Measurements from ENCODE around the gene ADCY7. TPM values are rescaled to one million over a fixed set of nuclear protein-coding genes. Genes with fewer than 3 reads are reported as not detected.

The ADCY7 gene
- total RNA-seq, 1 experiment from 2014 or later: 10.5 TPM

DNA sequence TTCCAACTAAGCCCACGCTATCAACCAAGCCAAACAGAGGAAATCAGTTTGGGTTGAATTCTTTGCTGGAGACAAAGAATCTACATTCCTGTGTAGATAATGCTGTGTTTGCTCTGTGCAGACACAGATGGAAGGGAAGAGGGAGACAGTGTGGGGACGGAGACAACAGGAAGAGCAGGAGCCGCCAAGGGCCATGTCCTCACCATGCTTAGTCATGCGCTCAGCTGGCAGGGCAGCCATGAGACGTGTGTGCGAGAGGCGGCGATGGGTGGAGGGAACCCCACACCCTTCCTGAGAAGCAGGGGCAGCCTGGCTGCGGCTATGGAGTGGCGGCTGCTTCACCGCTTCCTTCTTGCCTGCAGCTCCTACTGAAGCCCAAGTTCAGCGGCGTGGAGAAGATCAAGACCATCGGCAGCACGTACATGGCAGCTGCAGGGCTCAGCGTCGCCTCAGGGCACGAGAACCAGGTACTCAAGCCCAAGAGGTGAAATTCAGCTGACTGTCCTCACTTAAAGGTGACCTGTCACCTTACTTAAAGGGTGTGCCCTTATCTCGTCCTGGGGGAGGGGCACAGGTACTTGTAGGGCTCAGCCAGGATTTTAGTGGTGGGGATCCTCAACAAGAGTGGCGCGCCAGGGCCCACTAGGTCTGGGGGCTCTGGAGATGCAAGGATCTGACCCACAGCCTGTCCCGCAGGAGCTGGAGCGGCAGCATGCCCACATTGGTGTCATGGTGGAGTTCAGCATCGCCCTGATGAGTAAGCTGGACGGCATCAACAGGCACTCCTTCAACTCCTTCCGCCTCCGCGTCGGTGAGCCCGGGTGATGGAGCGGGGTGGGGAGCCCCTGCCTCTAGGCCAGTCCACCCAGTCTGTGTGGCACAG is 47.5 kb downstream of the ADCY7 start:
- no peak for DNase-seq (ENCODE audit: low read depth)

DNA sequence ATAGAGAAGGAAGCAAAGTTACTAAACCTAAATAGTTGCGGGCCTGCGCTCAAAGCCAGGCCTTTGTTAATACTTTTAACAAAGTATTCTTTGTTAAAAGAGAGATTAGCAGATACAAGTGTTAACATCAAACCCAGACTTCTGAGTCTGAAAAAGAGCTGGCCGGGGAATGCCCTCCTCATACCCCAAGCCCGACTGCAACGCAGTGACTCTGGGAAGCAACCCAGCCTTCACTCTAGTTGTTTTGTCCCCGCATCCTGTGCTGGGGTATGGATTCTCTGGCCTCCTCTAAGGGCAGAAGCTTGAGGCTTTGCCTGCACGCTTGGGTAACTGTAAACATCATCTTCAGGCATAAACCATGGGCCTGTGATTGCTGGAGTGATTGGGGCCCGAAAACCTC is 48.3 kb downstream of the ADCY7 start:
- no peak for DNase-seq (ENCODE audit: low read depth)

DNA sequence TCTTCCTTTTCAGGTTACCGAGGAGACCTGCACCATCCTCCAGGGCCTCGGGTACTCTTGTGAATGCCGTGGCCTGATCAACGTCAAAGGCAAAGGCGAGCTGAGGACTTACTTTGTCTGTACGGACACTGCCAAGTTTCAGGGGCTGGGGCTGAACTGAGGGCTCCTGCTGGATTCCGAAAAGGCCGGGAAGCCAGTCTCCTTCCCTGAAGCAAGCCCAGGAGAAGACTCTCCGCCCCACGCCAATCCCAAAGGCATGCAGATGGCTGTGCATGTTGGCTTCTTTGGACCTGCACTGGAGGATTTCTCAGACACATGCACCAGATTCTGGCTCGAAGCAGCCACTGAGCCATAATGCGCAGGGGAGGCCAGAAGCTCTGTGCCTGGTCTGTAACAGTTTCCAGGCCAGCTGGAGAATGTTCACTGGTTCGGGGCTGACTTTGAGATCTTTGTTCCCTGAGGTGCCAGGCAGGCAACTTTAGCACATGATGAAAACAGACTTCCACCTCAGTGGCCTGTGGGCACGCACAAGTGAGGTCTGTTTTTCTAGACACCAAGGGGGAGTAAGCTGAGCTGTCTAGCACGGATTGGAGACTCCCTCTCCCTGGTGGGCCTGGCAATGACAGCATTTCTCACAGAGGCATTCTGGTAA is 49.1 kb downstream of the ADCY7 start:
- DNase-seq (ENCODE audit: low read depth): no peak

DNA sequence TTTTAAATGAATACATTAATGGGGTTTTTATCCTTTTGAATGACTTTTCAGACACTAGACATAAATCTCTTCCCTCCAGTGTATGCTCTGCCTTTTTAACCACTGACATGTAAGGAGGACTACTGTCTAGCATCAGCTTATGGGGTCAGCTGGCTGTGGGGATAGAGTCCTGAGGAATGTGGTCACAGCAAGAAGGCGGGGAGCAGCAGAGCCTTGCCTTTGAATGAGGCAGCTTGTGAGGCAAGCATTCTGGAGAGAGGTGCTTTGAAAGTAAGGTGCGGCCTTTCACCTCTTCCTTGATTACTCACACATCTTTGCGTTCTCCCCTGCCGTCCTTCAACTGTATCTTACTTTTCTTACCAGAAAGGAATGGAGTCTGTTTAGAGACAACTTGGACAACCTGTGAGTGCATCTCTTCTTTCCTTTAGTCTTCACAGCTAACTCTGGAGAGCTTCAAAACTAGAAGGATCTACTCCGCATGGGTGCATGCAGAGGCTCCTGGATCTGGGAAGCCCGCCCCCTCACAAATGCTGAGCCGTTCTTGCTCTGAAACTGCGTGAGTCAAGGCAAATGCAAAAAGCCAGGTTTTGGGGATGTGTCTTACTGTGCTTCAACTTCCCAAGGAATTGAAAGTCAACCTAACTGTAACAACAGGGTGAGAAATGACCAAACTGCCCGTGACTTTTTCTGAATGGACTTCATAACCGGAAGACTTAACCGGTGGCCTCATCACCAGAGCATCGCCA is 49.9 kb downstream of the ADCY7 start:
- no peak for DNase-seq (ENCODE audit: low read depth)

DNA sequence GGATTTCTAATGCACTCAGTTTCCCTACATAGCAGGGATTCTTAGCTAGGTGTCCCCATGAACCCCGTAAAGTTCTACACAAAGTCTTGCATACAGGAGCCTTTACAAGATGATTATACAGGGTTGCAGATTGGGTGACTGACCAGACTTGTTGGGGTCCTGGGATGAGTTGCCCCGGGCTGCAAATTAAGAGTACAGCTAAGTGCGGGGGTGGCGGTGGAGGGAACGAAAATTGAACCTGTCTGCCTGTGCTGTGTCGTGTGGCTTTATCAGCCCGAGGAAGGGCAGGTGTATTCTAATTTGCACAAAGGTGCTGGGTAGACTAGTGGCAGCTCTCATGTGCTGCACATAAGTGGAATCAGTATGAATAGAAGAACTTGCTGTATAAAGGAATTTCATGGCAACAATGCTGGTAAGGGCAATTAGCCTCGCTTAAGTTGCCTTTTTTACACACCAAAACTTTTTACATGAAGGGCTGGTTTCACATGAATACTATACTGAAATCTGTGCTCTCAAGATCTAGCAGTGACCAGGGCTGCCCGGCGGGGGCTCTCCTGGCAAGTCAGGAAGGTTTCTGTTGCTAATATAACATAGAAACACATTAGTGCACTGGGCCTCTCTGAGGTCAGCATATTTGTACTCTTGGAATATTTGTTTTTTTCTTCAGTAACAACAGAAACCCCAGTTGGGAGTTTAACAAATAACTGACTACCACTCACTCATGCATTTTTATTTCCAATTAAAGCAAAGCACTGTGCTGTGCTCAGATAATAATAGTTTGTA is 50.7 kb downstream of the ADCY7 start:
- no peak for DNase-seq (ENCODE audit: low read depth)

DNA sequence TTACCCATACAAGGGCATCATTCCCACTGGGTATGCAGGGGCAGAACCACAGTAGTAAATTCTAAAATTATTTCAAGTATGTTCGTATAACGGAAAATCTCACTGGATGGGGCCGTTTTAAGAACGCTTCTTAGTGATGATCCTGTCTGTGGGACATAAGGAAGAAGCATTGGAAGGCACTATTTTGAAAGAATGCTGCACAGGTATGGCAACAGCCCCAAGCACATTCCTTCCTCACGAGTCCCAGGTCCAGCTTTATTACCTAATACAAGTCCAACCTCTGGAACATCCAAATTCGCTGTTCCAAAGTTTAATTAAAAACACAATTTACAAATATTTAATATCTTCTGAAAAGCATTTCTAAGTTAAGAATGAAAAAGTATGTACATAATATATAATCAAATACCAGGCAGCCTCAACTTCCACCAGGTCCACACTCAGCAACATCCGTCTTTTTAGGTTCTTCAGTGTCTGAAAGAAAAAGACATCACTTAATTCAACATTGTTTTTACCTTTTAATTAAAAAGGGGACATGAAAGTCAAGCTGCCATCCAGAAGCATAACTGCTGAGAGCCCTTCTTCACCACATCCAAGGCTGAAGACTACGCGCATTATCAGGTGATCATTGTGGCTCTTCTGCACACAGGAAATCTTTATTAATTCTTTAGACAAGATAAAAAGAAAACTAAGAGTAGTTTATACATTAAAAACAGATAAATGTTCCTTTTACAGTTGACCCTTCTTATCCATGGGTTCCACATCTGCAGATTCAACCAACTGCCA is 52.6 kb downstream of the ADCY7 start:
- DNase-seq (ENCODE audit: low read depth): no peak

DNA sequence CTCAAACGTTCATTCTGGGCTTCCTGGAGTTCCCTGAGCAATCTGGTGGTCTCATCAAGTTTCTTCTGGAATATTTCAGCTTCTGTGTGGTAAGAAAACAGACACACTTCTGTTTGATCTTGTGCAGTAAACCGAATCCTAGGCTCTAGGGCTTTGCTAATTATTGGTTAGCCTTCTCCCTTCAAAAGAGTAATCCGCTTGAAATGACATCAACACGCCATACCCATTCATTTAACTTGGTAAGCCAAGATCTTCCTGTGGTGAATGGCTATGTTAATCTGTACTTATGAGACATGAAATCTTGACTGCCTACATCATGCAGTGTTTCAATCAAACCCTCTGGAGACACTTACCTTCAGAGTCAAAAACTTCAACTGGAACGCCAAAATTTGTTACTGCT is 54.0 kb downstream of the ADCY7 start:
- no peak for DNase-seq (ENCODE audit: low read depth)

DNA sequence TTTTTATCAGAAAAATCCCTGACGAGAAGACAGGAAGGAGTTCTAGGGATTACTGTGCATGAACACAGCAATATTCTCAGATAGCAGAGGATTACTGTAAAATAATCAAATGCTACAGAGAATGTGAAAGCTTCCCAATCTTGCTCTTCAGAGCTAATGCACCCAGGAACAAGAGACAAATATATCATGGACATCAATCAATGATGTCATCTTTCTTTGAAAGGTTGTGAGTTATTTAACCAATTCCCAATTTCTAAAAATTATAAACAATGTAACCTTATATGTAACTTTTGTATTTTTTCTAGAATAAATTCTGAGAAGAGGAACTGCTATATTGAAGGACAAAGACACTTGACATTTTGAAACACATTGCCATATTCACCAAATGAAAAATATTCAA is 56.0 kb downstream of the ADCY7 start:
- no peak for DNase-seq (ENCODE audit: low read depth)

DNA sequence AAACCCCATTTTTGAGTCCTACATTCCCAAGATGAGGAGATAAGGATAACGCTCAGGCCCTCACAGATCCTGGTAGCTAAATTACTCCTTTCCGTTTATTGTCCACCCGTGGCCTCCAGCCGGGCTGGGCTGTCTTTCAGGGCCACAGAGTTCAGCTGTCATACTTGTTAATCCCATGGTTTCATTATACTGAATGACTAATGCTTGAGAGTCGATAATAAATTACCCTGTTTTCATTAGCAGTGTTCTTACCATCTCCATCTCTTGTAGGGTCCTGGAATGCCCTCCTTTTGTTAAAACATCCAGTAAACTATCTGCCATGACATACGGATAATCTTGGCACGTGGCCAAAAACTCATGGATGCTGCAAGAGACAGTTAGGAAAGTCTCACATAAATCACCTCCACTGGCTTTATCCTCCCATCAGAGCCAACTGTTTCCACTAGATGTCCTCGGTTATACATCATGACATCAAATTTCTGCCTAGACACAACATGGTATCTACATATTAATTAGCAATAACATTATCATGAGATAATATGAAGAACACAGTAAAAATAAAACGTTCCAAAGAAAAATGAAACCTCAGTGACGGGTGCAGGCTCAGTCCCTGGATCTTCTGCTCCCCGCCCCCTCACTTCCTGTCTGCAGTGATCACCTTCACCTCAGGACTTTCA is 57.1 kb downstream of the ADCY7 start:
- DNase-seq (ENCODE audit: low read depth): peak; percentile 58

DNA sequence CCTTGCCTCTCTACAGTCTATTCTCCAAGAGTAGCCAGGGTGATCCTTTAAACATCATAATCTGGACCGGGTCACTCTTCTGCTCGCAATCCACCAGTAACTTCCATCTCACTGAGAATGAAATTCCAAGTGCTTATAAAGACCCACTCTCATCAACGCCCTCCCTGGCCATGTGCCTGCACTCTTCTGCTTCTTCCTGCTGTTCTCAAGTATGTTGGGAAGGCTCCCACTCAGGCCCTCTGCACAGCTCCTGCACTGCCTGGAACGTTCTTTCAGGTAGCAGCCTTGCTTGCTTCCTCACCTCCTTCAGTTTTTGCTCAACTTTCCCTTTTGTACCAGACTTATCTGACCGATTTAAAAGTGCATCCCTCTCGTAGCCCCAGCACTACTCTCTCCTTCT is 58.0 kb downstream of the ADCY7 start:
- no peak for DNase-seq (ENCODE audit: low read depth)

DNA sequence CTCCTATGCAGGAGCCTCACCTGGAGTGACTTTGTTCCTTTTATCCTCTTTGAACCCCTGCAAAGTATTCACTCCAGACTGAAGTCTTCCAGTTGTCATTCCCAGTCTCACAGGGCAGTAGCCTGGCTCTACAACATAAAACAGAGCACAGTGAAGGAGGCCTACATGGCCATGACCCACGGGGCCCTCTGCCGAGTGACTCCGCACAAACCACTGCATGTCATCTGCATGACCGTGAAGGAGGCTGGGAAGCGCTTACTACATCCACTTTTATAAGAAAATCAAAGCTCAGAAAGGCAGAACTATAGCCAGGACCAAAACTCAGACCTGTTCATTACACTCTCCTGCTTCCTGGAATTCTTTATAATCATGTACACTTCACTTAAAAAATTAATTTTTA is 59.9 kb downstream of the ADCY7 start:
- DNase-seq (ENCODE audit: low read depth): no peak

DNA sequence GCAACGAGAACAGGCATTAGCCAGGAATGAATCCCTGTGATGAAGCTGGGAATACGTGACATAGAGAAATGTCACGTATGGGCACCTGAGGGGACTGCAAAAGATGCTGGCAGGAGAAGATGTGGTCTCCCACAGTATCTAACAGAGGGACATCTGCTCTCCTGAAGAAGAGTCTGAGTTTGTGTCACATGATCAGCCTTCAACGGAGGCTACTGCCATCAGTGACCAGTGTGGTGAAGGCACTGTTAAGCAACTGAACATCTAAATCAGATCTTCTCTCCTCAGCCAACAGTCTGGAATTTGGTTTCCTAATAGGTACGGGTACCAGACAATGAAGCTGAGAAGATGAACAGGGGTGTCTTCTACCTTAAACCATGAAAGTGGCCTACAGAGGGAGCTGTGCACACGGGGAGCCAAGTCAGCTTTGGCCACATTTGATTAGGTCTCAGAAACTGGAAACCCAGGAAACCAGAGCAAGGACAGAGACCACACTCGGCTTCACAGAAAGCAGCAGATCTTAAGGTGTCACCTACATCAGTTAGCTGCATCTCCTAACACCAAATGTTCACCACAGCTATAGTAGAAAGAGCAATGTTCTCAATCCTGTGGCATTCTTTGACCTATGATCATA is 60.6 kb downstream of the ADCY7 start:
- no peak for DNase-seq (ENCODE audit: low read depth)

DNA sequence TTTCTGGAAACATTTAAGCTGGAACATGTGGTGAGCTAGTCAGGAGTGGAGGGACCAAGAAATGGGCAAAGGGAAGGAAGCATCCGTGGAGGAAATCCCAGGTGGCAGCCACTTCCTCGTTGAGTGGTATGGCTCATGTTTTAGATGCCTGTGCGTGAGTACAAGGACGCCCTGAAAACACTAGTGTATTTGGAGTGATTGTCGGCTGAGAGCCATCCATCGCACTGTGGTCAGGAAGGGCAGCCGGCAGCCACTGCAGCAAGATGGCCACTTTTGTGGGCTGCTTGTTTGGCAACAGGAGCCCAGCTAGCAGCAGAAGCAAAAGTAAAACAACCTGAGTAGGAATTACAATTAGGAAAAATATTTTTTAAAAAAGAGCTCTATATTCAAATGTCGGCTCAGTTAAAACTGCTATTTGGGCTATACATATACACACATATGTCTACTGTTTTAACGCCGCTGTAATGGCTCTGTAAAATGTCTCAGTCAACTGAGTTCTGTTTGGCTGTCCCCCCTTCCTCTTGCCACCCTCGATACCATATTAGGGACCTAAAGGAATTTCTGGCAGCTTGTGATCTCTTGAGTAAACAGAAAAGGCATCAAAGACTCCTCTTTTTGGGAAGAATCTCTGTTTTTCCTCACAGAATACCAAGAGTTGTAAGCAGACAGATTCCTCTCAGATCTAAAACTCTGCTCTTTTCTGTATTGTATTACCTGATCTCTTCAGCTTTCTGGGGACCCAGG is 63.3 kb downstream of the ADCY7 start:
- no peak for DNase-seq (ENCODE audit: low read depth)

DNA sequence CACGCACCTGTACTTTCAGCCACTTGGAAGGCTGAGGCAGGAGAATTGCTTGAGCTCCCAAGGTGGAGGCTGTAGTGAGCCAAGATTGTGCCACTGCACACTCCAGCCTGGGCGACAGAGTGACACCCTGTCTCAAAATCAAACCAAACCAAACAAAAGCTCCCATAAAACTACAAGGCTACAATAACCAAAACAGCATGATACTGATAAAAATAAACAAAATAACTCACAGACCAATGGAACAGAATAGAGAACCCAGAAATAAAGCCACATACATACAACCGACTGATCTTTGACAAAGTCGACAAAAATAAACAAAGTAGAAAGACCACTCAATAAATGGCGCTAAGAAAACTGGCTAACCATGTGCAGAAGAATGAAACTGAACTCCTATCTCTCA is 65.2 kb downstream of the ADCY7 start:
- no peak for DNase-seq (ENCODE audit: low read depth)

DNA sequence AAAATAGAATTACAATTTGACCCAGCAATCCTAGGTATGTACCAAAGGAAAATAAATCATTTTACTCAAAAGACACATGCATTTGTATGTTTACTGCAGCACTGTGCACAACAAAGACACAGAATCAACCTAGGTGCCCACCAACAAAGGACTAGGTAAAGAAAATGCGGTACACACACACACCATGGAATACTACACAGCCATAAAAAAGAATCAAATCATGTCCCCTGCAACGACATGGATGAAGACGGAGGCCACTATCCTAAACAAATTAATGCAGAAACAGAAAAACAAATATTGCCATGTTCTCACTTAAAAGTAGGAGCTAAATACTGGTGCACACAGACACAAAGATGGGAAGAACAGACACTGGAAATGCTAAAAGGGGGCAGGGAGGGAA is 66.2 kb downstream of the ADCY7 start:
- no peak for DNase-seq (ENCODE audit: low read depth)

DNA sequence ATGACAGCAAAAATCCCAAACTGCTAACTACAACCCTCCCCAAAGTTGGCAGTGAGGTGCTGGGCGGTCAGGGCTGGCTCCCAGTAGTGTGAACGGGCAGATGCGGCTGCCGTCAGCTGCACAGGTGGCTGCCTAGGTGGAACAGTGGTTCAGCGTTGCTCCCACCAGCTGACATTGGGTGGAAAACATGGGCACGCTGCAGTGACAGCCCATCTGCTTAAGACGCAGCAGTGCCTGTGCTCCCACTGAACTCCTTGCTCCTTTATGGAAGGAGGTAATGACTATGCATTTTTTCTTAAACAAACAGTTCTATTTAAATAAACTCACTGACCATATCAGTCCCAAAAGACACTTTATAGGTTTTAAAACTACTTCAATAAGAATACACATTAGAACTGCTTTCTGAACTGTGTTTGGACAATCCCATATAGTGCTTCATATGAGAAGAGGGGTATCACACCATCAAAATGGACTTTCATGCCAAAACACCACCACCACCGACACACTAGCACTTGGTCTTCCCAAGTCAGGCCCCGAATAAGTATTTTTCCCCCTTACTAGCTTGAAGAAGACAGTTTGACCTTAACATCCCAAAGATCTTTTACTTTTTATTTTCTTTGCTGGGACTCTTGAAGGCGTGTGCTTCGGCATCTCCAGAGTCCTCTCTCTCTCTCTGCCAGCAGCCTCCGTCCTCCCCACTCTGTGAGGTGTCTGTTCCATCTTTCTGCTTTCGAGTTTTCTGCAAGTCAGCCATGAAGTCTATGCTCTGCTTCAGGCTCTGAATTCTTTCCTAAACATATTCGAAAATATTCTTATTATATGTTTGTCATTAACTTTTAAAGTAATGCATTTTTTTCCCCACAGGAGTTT is 68.0 kb downstream of the ADCY7 start:
- DNase-seq (ENCODE audit: low read depth): no peak

DNA sequence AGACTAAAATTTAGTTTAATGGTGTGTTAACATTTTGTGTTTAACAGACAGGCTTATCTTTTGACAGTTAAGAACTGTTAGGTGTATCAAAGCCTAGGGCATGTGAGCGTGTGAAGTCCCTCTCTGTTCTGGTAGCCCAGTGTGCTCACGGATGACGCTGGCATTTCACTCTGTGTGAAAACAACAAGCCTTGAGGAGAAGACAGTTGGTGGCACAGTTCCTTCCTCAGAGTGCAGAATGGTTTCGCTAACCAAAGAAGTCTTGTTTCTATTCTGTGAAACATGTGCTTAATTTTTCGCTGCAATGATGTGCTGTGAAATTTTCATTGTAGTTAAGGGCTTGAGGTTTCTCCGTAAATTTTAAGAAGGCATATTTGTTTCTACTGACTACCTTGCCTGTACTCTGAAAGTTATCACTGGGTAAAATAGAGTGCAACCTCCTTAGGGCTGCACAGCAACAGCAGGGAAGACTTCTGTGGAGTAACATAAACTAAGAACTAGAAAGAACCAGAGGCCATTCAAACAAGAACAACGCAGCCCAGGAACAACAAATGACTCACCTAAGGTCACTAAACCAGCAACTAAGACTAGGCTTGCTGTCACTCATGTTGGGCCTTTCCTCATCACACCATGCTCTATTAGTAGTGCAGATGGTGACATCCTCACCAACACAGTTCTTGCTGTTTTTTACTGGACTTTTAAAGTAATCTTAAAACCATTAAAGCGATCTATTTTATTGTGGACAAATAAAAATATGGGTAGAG is 69.0 kb downstream of the ADCY7 start:
- no peak for DNase-seq (ENCODE audit: low read depth)

DNA sequence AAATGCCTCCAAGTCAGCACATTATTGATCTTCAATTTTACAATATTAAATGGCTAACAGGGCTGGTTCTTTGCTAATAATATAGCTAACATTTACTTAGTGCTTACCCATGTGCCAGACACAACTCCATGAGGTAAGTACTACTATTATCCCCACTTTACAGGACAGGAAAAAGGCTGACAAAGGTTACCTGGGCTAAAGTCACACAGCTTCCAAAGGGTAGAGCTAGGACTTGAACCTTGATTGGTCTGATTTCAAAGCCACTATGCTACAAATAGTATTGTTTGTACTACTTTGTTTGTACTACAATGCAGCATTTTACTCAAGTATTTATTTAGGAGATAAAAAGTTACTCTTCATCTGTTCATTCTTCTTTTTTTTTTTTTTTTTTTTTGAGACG is 70.5 kb downstream of the ADCY7 start:
- DNase-seq (ENCODE audit: low read depth): no peak
